T-helper 1 cell treated with Interleukin-12 subunit alpha and Interleukin-12 subunit beta and Interleukin-4 antibody, amounts not matched to agents 30 ng/mL and 1 ng/mL, for 36 hours (primary cell): ENCODE measurements around the gene SLC10A1. TPM values are rescaled to one million over a fixed set of nuclear protein-coding genes. Genes with fewer than 3 reads are reported as not detected.

Experiments
- intact Hi-C: fragments of 100-400 bp; cut with micrococcal nuclease; formaldehyde crosslinking; loops from one replicate; pipeline ENCODE4 v1.15.1; 2024
- total RNA-seq: library from RNA; stranded (reverse); gene quantifications from 2 replicates; pipeline ENCODE4 v1.2.3, GENCODE V29; 2022

Gene SLC10A1
- total RNA-seq, 1 donor from 2014 or later, result not detected

DNA sequence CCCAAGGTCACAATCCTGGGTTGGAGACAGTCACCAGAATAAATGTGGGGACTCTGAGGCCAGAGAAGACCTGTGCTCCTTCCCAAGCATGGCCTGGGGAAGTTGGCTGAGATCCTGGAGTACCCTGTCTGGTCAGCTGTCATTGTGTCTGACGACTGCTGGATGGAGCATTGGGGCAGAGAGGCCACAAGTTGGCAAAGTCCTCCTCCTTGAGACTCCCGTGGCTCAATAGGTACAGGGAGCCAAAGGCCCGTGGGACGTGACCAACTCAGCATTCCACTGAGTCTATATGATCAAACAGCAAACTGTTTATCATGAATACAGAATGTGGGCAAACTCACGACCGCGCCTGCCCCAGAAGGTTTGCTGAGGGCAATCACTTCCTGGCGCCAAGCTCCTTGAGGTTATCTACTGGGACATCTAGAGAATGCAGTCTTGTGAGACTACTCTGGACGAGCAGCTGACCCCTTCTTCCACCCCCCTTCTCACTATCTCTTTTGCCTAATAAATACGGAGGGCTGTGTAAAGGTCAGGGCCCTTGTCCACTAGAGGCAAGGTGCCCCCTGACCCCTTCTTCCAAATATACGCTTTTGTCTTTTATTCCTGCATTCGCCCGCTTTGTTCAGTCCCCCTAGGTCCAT is 14.3 kb upstream of the SLC10A1 start:
- intact Hi-C loops, result no loop called here

DNA sequence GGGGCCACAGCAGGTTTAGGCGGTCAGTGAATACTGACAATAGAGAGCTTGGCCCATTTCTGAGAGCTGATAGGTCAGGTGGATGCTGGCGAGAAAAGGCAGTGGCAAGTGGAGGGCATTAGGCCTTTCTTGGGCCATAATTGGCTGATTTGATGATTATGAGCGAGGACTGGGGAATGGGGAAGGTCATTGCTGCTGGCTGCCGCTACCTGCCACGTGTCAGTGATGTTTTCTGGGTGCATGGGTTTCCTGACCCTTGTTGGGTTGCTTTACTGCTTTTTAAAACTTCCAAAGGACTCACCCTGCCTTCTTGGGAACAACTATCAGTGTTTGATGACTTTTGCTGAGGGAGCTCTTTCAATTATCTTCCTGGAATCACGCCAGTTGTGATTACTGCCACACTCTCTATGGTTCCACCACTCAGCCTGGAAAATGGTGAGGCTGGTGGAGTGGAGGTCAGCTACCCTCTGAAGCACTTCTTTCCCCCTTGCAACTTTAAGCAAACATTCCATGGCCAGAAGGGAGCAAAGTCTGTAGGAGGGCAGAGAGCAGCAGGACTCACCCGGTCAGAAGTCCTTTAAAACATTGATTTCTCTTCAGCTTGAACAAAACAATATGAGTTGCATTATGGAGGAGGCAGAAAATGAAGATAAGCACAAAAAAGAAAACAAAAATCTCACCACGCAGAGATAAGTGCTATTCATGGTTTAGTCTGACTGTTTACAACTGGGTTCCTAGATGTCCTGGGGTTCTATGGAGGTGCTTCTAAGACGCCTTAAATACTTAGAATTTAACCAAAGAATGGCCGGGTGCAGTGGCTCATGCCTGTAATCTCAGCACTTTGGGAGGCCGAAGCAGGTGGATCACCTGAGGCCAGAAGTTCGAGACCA is 12.1 kb upstream of the SLC10A1 start:
- intact Hi-C loops, result no loop called here

DNA sequence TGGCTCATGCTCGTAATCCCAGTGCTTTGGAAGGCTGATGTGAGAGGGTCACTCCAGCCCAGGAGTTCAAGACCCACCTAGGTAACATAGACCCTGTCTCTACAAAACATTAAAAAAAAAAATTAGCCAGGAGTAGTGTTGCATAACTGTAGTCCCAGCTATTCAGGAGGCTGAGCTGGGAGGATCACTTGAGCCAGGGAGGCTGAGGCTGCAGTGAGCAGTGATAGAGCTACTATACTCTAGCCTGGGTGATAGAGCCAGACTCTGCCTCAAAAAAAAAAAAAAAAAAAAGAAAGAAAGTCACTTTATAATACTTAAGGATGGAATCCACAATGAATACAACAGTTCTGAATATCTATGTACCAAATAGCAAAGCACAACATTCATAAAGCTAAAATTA is 10.2 kb upstream of the SLC10A1 start:
- intact Hi-C loops, result no loop called here

GRCh38 chr14:69804902-69805301 is 7.9 kb upstream of the SLC10A1 start:
- intact Hi-C loops, result no loop called here

DNA sequence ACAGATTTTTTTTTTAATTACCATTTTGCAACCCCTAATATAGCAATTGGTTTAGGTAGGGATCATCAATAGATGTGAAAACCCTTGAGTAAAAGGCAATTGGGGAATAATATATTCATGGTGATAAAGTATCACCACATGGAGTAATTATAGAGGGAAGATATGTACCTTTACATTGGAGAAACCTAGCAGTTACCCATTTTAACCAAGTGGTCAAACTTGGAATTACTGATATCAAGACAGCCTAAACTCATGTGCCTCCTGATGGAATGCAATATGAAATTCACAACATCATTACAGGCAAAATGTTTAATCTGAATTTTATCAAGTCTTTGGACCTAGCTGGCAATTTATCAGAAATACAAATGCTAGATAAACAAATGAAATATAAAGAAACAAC is 6.7 kb upstream of the SLC10A1 start:
- intact Hi-C loops, result no loop called here

- intact Hi-C loops, result no loop called here
Measured at GRCh38 chr14:69798339-69798735, 1.3 kb upstream of the SLC10A1 start.

DNA sequence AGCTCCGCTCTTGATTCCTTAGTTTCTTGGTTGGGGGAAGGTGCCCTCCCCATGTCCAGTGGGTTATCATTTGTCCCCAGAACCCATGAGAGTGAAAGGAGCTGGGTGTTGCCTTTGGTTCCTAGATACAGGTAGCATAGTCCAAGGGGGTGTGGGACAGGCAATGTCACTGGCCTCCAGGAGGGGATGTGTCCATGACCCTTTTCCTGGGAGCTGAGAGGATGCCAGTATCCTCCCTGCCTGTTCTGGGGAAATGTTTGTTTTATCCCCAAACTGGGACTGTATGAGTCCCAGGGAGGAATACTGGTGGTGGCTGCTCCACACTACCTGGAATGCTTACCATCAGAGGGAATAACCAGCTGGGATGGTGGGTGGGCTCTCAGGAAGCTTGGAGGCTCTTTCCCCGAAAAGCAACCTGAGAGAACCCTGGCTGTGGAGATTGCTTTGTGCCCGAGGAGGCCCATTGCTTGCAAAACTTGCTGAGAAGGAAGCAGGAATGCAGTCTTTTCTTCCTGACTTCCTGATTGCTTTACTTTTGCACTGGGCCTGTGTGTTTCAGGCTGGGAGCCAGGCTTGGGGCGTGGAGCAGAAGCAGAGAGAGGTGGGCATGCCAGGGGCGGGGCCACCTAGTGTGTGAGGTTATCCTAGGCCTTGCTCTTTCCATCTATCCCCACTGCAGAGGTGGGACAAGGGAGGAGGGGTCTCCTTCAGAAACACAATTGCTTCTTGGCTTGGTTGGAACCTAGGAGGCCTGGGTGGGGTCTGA is 715 bp upstream of the SLC10A1 start:
- intact Hi-C loops, result no loop called here

- intact Hi-C loops, result no loop called here
Measured at GRCh38 chr14:69795691-69796090, 1.4 kb downstream of the SLC10A1 start.

DNA sequence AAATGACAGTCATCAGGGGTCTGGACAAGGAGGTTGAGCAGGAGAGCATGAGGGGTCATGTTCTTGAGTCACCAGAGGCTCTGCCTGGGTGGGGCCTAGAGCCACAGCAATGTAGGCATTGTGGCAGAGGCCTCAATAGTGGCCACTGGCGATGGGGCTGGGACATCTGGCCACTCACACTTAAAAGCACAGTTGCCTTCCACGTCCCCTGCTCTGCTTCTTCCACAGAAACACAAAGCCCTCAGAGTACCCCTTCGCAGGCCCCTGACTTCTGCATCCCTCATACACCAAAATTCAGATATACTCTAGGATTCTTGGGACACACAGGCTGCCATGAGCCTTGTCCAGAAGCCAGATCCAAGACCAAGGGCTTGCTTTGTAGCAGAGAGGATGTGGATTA is 2.2 kb downstream of the SLC10A1 start:
- intact Hi-C loops, result no loop called here

- intact Hi-C loops, result no loop called here
Measured at GRCh38 chr14:69792887-69793421, 4.1 kb downstream of the SLC10A1 start.

DNA sequence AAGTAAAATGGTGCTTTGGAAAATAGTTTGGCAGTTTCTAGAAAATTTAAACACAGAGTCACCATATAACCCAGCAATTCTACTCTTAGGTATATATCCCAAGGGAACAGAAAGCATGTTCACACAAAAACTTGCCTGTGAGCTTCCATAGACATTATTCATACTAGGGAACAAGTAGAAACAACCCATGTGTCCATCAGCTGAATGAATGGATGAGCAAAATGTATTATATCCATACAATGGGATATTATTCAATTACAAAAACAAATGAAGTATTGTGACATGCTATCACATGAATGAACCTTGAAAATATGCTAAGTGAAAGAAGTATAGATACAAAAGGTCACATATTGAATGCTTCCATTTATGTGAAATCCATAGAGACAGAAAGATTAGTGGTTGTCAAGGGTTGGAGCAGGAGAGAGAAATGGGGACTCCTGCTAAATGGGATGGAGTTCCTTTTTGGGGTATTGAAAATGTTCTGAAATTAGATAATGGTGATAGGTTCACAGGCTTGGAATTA is 7.9 kb downstream of the SLC10A1 start:
- intact Hi-C loops, result no loop called here

- intact Hi-C loops, result no loop called here
Measured at GRCh38 chr14:69786603-69787002, 10.4 kb downstream of the SLC10A1 start.

GRCh38 chr14:69784942-69785341 is 12.1 kb downstream of the SLC10A1 start:
- intact Hi-C loops, result no loop called here

GRCh38 chr14:69780952-69781351 is 16.1 kb downstream of the SLC10A1 start:
- intact Hi-C loops, result no loop called here

GRCh38 chr14:69780092-69780491 is 16.9 kb downstream of the SLC10A1 start:
- intact Hi-C loops, result no loop called here

DNA sequence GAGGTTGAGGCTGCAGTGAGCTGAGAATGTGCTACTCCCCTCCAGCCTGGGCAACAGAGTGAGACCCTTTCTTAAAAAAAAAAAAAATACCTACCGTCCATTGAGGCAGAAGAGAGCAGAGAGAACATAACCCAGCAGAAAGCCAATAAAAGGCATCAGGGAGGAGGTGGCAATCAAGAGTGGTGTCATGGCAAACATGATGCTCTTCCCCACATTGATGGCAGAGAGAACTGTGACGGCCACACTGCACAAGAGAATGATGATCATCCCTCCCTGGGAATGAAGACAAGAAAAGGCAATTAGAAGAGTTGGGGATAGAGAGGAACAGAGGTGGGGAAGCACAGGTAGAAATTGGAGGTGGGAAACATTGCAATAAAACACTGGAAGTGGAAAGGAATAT is 18.0 kb downstream of the SLC10A1 start:
- intact Hi-C loops, result no loop called here

- intact Hi-C loops, result no loop called here
Measured at GRCh38 chr14:69776875-69777453, 20.1 kb downstream of the SLC10A1 start.

DNA sequence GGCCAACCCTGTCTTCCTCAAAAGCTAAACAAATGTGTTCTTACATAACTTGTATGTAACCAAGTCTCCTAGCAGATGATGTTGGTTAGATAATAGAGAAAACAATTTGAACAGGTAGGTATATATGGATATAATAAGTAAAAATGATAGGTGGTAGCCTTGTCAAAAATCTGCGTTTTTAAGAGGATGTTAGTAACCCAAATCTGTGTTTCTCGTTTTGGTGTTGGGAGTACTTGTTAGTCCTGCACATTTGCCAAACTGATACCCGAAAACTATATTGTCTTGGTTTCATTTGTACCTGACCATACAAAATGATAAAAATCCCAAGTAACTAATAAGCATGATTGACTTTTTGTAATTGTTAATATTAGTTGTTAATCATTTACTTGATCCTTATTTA is 22.0 kb downstream of the SLC10A1 start:
- intact Hi-C loops, result no loop called here

GRCh38 chr14:69773571-69774276 is 23.3 kb downstream of the SLC10A1 start:
- intact Hi-C loops, result no loop called here
